ENCODE results near the gene OR8D2.
A peak's percentile ranks its signal among the peaks of the same experiment; 100 is the strongest.

OR8D2 gene, protein sequence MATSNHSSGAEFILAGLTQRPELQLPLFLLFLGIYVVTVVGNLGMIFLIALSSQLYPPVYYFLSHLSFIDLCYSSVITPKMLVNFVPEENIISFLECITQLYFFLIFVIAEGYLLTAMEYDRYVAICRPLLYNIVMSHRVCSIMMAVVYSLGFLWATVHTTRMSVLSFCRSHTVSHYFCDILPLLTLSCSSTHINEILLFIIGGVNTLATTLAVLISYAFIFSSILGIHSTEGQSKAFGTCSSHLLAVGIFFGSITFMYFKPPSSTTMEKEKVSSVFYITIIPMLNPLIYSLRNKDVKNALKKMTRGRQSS

DNA sequence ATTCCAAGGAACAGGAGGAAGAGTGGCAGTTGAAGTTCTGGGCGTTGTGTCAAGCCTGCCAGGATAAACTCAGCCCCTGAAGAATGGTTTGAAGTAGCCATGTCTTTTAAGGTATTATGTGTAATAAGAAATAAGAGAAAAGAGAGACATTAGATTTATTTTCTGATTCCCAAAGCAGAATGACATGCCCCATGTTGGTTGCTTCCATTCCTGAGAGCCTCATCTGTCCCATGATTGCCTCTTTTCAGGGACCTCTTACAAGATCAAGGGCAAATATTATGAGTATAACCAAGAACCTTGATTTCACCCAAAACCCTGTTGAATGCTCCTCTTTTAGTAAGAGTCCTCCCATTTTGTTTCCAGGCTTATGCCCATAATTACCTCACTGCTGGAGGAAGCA lies at the start of gene OR8D2:
Gene OR8D2 (minus strand): TSS at position 101 of the 400 bp plus-strand sequence. CDS start 0 bp downstream, at position 101.
- DNase-seq, result no peak

GRCh38 chr11:124359566-124359965 lies 39.6 kb upstream of the OR8D2 start:
- DNase-seq, result no peak

DNA sequence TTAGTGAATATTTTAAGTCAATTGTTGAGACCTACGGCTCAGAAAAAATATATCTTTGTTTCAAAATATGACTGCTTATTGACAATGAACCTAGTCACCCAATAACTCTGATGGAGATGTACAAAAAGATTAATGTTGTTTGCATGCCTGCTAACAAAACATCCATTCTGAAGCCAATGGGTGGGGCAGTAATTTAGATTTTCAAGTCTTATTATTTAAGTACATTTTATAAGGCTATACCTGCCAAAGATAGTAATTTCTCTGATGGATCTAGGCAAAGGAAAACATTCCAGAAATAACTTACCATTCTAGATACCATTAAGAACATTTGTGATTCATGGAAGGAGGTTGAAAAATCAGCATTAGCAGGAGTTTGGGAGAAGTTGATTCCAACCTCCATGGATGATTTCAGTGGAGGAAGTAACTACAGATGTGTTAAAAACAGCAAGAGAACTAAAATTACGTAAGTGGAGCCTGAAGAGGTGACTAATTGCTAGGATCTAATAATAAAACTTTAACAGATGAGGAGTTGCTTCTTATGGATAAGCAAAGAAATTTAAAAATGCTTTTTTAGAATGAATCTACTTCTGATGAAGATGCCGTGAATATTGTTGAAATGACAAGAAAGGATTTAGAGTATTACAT lies 26.4 kb upstream of the OR8D2 start:
- no peak for DNase-seq

GRCh38 chr11:124344346-124344745 lies 24.3 kb upstream of the OR8D2 start:
- no peak for DNase-seq

DNA sequence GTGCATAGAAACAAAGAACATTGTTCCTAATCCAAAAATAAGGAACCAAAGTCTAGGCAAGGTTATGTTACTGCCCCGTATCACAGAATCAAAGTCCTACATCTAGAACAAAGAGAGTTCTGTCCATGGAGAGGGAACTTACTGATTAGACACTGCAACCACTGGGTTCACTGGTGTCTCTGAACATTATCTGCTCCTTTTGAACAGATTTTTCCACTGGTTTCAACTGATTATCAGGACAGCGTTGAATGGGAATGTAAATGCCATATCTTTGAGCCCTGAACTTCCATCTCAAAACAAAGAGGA lies 20.1 kb upstream of the OR8D2 start:
- no peak for DNase-seq

- no peak for DNase-seq
These were observed 19.6 kb upstream of the OR8D2 start for GRCh38 chr11:124339396-124340141.

DNA sequence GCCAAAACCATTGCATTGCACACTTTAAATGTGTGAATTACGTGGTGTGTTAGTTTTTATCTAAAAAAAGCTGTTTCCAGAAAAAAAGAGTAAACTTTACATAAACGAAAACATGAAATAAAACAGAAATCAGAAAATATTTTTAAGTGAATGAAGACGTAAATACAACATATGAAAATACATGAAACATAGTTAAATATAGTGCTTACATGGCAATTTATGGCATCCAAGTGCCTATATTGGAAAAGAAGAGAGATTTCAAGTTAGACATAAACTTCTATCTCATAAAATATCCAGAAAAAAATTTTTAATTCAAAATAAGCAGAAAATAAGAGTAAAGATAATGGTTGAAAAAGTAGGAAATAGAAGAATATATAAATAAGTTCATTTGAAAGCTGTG lies 11.9 kb upstream of the OR8D2 start:
- DNase-seq, result no peak

DNA sequence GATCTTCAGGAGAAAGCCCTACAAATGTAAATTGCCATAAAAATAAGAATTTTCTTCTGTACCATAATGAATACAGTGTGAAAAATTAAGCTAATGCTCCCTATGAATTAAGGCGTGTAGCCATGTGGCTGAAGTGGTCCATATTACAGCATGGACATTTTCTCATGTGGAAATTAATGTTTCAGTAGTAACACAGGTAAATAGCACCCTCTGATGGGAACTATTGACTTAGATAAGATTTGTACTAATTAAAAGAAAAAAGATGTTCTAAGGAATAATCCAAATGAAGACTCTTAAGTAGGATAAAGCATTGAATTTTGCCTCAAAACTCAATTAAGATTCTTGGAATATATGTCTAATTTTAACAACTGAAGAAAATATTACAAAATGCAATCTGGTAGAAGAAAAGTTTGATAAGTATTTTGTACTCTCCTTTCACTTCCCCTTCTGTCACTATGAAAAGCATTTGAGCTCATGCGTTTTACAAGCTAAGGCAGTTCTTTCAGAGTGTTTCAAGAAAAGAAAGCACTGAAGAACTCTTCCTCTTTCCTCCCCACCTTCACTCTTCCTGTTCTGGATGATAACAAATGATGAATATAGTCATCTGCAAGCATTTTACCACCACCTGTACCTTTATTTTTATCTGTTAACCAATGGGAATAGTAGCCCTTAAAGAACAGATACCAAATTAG lies 9.9 kb upstream of the OR8D2 start:
- peak; percentile 30 for DNase-seq

DNA sequence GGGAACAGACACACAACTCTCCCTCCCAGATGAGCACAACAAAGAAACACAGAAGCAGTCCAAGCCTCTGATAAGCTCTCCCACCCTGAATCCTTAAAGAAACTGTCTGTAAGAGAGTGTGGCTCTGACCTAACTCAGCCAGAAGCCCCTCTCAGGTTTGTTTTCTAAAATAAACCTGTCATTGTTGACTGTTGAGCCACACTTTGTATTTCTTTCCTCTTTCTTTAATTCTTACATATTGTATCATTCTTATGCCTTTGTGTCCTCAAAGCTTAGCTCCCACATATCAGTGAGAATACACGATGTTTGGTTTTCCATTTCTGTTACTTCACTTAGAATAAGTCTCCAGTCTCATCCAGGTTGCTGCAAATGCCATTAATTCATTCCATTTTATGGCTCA lies 7.8 kb upstream of the OR8D2 start:
- DNase-seq, result no peak

DNA sequence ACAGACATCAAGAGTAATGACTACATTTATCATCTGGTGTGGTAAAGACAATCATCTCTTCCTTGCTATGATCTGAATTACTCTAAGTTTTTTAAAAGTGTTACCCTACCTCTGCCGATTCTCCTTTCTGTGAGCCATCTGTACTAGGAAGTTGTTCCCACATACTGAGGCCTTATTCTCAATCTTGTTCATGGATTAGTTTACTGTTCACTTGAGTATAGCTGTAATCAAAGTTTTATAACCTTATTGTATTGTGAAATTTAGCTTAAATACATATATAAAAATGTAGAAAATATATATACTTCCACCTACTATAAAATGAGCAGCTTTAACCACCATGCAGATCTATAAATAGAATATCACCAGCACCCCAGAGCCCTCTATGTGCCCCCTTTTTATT lies 2.4 kb upstream of the OR8D2 start:
- DNase-seq, result no peak

GRCh38 chr11:124315052-124315451 lies 4.9 kb downstream of the OR8D2 start:
- no peak for DNase-seq

DNA sequence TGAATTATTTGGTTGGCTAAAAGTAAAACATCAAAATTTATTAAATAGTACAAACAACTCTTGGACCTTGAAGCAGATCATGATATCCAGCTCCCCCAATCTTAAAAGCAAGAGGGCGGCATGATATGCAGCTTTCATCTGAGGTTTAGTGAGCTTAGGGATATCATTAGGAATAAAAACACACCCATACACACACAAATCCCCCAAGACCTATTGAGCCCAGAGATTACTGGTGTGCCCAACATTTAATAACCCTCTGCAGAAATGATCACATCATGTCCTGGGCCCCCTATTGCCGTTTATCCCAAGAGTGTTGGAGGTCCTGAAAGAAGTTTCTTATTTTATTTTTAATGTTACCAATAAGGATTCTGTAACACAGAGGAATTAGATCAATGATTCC lies 6.1 kb downstream of the OR8D2 start, which contains the start of gene OR8D1:
Gene OR8D1 (minus strand): TSS at position 101 of the 400 bp plus-strand sequence. CDS start 3,183 bp downstream, outside the sequence.
- DNase-seq, result no peak

- DNase-seq, result no peak
These were observed 6.9 kb downstream of the OR8D2 start for GRCh38 chr11:124313131-124313530.

- DNase-seq, result no peak
These were observed 8.3 kb downstream of the OR8D2 start for GRCh38 chr11:124311670-124312069.

DNA sequence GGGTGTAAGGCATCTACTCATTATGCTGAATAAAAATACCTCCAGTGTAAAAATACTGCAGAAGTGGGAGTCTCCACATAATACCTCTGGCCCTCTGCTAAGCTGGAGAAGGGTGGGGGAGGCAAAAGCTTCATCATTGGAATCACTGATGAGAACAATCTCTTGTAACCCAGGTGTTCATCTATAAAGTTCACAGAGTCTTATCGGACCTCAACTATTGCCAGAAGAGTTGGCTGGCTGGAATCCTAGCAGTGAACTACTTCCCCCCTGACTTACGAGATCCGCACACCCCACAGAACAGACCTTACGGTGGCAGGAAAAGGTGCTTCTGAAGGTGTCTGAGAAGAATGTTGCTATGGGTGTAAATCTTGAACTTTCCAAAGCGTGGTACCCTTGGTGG lies 8.7 kb downstream of the OR8D2 start:
- DNase-seq, result no peak

- DNase-seq, result no peak
These were observed 9.3 kb downstream of the OR8D2 start for GRCh38 chr11:124310721-124311120.

DNA sequence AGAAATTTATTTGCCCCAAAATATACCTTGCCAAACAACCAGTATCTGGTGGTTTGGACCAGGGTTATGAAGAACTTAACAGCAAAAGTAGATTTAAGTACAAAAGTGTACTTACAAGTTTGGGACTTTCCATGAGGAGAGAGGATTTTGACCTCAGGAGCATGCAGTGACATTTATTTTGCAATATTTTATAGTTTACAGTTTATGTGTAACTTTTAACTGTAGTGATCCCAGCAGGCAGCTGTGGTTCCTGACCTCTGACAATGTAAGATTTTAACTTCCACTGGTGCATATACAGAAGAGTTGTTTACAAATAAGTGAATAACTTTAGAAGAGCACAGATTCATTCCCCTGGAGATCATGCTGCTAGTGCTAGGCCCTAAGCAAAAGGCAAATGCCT lies 12.9 kb downstream of the OR8D2 start:
- DNase-seq, result no peak

- no peak for DNase-seq
These were observed 17.5 kb downstream of the OR8D2 start for GRCh38 chr11:124302347-124303125.

DNA sequence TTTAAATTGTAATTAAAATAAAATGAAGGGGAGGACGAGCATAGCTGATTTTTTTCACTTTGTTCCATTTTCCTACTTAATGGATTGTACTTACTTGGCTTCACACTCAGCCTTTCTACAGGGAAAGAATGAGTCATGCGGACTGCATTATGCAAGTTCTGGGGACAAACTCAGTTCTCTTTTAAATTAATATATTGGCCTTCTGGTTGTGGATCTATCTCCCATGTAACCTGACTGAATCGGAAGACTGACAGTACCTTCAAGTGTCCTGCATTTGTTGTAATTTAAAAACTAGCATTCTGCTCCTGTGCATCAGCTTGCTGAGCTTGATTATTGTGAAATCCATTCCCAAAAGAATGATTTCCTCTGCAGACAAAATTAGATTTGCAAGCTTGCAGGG lies 18.4 kb downstream of the OR8D2 start:
- DNase-seq, result no peak

DNA sequence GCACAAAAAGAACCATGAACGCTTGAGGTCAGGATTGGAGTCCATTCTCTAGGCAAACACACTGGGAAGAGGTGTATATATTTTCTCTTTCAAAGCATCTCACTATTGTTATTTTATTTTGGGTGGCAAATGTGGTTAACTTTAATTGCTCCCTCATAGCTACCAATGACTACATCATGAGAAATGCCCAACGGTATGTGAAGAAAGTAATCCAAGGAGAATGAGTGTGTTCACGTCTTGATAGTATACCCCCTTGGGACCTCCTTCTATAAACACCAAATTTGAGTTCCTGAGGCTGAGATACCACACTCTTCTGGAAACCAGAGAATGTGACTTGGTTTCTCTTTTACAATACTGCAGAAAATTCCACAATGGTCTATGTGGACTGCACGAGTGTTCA lies 22.1 kb downstream of the OR8D2 start:
- DNase-seq, result no peak

DNA sequence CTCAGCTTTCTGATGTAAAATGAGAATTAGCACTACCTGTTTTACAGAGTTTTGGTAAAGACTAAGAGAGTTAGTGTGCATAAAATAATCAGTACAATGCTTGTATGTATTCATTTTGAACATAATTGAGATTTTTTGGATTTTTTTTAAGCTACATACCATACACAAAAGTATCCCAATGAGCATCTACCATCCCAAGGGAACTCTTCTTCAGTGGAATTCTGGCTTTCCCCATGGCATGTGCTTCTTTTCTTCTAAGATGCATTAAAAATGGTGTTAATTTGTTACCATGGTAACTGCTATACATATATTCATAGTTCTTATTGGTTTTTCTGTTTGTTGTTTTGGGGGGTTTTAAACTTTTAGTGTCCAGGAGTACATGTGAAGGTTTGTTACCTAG lies 24.0 kb downstream of the OR8D2 start:
- DNase-seq, result no peak

DNA sequence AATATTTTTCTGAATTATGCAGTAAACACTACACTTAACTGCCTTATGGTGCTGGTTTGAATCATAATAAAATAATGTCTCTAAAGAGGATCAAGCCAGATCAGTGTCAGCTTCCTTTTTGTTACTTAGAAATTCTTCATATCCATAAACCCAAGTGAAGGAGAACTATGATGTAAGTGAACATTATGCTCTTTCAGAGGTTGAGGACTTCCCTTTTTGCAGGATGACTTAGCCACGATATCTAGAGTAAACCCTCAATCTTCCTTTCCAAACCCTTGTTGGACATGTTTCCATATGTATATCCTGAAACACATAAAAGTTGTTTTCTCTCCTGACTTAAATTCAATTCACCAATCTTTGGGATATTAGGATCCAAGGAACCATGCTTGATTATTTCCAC lies 25.3 kb downstream of the OR8D2 start:
- no peak for DNase-seq

Data from NCI-H1105 treated with DMSO at 0.1 percent for 48 hours (cell line).